ENCODE results near the gene ZNF687.

The ZNF687 gene

DNA sequence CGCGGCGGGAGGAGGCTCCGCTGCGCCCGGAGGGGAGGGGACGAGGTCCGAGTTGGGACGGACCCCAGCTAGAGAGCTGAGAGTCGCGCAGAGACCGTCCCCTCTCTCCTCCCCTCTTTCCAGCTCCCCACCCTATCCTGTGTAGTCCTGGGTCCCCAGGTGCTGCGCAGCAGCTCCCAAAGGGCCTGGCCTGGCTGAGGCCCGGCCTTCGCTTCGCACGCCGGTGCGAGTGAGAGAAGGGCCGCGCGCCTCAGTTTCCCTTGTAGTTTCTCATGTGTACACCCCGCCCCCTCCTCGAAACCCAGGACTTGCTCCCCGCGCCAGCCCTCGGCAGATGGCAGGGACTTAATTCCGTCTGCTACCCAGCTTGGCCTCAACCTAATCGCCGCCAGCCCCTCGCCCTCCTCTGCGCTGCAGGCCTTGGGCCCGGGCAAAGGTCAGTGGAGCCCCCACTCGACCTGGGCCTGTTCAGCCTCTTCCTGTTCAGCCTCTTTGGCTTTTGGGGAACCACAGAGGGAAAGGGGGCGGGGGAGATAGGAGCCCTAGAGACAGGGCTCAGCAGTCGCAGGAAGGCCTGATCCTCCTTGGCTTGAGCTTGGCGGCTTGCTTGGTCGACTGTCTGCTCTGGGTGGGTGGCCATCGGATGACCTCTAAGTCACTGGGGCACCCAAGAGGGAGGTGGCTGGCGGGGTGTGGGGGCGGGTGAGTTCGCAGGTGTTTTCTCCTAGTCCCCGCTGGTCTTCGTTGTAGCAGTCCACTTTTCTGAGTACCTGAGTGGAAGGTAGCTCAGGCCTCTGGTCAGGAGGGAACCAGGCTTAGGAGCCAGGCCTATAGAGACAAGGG is 1.0 kb downstream of the ZNF687 start:
- DNase-seq = peak; percentile 26 to 37

DNA sequence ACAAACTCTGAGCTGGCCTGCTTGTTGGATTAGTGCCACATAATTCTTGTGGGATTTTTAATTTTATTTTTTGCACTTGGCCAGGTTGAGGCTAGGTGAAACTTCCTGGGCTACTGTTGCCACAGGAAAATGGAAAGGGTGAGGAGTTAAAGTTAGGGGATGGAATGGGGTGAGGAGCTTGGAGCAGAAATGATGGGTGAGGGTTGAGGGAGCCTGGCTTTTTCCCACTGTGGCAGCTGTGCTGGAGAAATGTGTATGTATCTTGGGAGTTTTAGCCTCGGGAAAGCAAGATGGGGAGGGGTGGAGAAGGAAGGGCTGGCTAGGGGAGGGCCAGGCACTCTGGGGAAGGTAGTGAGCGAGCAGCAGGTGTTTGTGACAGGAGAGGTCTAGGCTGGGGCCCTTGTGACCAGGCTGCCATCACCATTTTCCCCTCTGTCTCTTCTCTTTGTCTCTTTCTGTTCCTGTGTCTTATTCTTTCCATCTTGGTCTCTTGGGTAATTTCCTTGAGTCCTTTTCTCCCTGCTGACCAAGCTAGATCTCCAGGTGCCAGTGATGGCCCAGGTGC is 2.0 kb downstream of the ZNF687 start:
- DNase-seq = no peak

DNA sequence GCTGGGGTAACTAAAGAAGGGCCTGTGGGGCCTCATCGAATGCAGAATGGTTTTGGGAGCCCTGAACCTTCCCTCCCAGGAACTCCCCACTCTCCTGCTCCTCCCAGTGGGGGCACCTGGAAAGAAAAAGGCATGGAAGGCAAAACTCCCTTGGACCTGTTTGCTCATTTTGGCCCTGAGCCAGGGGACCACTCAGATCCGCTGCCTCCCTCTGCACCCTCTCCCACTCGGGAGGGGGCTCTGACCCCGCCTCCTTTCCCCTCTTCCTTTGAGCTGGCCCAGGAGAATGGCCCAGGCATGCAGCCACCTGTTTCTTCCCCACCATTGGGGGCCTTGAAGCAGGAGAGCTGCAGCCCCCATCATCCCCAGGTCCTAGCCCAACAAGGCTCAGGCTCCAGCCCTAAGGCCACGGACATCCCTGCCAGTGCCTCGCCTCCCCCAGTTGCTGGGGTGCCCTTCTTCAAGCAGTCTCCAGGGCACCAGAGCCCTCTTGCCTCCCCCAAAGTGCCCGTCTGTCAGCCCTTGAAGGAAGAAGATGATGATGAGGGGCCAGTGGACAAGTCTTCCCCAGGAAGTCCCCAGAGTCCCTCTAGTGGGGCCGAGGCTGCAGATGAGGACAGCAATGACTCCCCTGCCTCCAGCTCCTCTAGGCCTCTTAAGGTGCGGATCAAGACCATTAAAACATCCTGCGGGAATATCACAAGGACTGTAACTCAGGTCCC is 4.7 kb downstream of the ZNF687 start:
- DNase-seq = no peak

DNA sequence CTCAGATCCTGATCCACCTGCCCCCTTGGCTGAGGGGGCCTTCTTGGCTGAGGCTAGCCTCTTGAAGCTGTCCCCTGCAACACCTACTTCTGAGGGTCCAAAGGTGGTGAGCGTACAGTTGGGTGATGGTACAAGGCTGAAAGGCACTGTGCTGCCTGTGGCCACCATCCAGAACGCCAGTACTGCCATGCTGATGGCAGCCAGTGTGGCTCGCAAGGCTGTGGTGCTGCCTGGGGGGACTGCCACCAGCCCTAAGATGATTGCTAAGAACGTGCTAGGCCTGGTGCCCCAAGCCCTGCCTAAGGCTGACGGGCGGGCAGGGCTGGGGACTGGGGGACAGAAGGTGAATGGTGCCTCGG is 5.2 kb downstream of the ZNF687 start:
- no peak for DNase-seq

DNA sequence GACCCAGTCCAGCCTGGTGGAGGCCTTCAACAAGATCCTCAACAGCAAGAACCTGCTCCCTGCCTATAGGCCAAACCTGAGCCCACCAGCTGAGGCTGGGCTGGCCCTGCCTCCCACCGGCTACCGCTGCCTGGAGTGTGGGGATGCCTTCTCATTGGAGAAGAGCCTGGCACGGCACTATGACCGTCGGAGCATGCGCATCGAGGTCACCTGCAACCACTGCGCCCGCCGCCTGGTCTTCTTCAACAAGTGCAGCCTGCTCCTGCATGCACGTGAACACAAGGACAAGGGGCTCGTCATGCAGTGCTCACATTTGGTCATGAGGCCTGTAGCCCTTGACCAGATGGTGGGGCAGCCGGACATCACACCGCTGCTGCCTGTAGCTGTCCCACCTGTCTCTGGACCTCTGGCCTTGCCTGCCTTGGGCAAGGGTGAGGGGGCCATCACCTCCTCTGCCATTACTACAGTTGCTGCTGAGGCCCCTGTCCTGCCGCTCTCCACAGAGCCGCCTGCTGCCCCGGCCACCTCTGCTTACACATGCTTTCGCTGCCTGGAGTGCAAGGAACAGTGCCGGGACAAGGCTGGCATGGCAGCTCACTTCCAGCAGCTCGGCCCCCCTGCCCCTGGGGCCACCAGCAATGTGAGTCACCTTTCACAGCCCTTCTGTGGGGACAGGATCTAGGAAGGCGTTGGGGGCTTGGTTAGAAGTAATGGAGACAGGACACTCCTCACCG is 5.8 kb downstream of the ZNF687 start:
- DNase-seq = no peak

DNA sequence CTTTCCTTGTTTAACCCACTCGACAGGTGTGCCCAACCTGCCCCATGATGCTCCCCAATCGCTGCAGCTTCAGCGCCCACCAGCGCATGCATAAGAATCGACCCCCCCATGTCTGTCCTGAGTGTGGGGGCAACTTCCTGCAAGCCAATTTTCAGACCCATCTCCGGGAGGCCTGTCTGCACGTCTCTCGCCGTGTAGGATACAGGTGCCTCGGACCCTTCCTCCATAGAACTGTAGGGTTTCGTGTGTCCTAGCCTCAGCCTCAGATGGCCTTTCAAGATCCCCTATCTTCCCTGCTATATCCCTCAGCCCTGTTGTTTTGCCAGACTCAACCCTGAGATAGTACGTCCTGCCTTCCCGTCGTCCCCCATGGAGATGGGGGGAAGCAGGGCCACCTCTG is 6.4 kb downstream of the ZNF687 start:
- no peak for DNase-seq

DNA sequence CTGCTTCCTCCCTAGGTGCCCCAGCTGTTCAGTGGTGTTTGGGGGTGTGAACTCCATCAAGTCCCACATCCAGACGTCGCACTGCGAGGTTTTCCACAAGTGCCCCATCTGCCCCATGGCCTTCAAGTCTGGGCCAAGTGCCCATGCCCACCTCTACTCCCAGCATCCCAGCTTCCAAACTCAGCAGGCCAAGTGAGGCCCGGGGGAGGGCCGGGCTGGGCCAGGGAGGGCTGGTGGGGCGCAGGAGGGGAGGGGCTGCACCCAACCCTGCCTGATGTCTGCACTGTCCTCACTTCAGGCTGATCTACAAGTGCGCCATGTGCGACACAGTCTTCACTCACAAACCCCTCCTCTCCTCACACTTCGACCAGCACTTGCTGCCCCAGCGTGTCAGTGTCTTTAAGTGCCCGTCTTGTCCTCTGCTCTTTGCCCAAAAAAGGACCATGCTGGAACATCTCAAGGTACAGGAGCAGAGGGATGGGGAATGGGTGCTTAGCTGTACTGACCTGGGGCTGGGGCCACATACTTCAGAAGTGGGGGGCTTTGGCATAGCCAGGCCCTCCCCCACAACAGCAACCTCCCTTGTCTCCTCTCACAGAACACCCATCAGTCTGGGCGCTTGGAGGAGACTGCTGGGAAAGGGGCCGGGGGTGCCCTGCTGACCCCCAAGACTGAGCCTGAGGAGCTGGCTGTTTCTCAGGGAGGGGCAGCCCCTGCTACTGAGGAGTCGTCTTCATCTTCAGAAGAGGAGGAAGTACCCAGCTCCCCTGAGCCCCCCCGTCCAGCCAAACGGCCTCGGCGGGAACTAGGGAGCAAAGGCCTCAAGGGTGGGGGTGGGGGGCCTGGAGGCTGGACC is 7.2 kb downstream of the ZNF687 start:
- DNase-seq = no peak

DNA sequence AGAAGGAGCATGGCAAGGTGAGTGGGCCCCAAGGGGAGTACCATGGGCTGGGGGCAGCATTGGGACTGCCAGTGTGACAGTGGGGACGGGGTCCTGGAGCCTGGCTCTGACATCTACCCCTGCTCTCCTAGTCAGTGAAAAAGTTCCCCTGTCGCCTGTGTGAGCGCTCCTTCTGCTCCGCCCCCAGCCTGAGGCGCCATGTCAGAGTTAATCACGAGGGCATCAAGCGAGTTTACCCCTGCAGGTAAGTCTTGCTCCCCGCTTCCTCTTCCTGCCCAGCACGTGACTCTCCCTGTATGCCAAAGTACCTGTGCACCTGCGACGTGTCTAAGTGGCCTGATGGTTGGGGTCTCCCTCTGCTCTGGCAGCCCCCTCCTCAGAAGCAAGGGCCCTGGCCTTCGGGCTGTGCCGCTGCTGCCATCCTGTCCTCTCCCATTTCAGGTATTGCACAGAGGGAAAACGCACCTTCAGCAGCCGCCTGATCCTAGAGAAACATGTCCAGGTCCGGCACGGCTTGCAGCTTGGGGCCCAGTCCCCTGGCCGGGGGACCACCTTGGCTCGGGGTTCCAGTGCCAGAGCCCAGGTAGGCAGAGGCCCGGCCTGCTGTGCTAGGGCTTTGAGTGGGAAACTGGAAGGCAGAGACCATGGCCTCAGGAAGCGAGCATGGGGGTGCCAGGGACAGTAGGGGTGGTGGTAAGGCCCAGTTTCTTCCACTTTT is 8.1 kb downstream of the ZNF687 start:
- DNase-seq = no peak

DNA sequence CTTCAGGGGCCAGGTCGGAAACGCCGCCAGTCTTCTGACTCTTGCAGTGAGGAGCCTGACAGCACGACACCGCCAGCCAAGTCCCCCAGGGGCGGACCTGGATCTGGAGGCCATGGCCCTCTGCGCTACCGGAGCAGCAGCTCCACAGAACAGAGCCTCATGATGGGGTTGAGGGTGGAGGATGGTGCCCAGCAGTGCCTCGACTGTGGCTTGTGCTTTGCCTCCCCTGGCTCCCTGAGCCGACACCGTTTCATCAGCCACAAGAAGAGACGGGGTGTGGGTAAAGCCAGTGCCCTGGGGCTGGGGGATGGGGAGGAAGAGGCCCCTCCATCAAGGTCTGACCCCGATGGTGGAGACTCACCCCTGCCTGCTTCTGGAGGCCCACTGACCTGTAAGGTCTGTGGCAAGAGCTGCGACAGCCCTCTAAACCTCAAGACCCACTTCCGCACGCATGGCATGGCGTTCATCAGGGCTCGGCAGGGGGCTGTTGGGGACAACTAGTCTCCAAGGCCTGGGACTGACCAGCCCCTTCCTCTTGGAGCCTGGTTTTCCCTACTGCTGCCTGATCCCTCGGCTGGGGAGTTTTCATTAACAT is 8.7 kb downstream of the ZNF687 start:
- DNase-seq = no peak

DNA sequence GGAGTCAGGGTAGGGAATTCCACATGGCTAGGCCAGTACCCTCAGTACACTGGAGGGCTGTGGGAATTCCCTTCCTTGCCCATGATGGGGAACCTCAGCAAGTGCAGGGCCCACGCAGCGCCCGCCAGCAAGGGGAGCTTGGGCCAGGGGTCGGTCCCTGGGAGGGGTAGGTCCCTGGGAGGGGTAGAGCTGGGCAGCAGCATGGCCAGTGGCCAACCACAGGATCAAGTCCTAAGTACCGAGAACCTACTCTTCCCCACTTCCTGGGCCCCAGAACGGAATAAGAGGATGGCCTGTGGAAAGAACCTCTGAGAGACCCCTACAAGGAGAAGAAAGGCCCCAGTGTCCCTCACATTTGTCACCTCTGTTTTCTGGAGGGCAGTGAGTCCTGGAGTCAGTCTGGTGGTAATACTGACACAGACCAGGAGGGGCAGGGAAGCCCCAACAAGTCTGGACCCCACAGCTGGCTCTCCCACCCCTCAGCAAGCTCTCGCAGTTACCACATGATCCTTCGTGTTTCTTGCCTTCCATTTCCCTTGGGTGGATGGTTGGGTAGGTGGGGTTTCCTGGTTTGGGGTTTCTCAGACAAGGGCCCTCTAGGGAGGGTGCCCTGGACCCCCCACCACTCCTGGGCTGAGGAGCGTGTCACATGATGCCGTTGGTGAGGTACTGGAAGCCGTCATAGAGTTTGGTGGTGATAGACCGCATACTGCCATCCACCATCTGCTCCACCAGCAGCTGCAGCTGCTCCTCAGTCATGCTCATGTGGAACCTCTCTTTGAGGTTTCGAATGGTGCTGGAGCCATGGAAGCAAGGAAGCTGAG is 10.3 kb downstream of the ZNF687 start:
- DNase-seq = no peak

DNA sequence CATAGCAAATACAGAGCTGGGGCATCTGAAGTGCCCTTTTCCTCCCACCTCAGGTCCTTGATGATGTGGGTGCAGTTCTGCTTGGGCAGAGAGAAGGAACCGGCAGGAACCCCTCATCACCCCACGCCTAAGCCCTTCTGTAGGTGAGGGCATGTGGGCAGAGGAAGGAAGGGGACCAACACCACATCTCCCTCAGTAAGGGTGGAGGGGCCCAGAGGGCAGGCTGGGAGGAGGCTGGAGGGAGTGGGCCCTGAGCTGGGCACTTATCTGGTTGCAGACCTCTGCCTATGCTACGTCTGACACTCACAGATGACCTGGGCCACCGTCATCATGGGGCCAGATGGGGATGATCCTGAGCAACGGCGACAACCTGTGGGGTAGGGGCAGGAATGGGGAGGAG is 11.0 kb downstream of the ZNF687 start:
- no peak for DNase-seq

DNA sequence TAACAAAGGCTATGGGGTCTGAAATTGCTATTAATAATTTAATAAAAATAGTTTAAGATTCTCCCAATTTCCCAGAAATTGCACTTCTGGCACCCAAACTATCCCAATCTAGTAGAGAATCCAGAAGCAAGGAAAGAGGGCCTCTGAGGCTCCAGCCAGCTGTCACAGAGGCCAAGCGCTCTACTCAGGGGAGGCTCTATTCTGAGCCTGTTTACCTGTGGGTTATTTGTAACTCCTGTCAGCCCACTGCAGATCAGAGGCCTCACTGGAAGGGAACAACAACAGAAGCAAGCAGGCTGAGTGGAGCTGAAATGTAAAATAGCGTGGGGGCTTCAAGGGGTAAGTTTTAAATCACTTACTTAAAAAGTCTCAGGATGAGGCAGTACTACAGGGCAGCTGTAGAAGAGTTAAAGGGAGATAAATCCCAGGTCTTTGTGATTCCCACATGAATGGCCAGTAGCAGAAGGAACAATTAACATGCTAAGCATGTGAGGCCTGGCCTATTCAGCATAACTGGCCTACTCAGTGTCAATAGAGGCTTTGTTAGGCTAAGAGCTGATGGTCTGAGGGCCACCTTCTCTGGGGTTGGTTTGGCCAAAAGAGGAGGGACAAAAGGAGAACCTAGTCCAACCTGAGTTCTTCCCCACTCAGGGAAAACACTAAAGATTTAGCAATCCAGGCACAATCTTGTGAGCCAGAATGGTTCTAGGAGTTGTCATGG is 12.8 kb downstream of the ZNF687 start:
- DNase-seq = no peak

DNA sequence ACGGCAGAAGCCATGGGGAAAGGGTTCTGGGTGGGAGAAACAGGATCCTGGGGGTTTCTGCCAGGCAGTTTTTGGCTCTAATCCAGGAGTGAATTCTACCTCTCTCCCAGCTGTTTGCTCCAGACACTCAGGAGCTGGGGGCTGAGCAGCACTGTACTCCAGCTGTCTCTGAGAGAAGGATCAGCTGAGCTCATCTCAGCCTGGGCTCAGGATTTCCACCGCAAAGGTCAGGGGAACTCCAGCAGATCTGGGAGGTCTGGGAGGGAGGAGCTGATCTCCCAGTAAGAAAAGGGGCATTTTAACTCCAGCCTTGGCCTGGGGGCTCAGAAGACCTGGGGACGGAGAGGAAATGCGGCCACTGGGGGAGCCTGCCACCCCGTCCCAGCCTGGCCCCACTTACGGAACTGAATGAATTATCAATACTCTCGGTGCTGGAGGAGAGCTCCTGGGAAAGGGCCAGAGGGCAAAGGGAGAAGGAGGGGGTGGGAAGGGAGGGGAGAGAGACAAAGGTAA is 27.8 kb downstream of the ZNF687 start:
- DNase-seq = no peak

DNA sequence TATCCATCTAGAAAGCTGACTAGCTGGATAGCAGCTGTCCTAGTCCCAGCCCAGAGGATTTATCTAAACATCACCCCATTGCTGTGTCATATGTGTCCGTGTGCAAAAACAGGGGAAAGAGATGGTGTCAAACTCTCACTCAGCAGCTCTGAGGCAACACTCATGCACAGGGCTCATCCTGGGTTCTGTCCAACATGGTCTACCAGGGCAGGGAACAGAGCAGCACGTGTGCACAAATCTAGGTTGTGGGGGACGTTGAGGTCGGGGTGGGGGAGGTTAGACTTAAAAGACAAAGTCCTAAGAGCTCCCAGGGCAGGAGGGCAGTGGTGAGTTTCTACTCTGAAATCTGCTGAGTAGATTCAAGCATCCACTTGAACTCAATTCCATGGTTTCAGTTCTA is 28.9 kb downstream of the ZNF687 start:
- DNase-seq = no peak

DNA sequence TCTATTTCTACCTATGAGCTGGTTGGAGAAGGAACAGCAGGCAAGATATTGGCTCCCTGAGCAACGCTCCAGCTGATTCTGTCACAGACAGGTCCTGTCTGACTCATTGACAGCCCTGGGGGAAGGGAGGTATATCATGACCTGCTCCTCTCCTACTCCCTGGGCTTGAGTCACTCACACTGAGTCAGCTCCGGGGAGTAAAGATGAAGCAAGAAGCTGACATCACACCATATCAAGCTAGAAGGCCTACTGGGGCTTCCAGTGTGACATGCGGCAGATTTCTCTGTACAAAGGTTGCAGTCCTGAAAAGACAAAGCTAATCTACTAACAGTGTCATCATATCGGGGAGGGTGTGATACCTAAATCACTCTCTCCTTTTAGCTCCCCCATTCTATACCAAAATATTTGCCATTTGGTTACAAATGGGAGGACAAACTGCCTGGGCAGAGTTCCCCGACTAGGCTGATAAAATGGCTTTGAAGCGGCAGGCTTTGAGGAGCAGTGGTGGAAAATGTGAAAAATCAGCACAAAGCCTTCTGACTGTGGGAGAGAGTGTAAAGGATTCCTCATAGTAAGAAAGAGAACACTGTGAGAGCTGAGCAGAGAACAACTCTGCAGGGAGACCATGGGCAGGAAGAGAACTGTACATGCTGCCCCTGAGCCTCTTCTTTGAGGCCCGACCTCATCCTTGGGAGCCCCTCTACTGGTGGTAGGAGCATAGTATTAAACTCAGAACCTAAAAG is 29.7 kb downstream of the ZNF687 start:
- DNase-seq = peak; percentile 77 to 88

DNA sequence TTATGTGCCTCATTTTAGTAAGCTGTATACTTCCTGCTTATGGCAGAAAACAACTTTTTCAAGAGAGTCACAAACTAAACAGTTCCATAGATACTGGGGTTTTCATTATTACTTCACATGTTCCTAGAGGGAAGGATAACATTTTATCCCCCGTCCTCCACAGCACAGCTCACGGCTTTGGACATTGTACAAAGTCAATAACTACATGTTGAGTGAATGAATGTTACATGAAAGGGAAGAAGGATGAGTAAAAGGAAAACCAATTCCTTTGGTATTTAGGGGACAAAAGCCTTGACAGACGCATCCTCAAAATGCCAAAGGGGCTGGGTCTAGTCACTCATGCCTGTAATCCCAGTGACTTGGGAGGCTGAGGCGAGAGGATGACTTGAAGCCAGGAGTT is 30.3 kb downstream of the ZNF687 start:
- DNase-seq = no peak

DNA sequence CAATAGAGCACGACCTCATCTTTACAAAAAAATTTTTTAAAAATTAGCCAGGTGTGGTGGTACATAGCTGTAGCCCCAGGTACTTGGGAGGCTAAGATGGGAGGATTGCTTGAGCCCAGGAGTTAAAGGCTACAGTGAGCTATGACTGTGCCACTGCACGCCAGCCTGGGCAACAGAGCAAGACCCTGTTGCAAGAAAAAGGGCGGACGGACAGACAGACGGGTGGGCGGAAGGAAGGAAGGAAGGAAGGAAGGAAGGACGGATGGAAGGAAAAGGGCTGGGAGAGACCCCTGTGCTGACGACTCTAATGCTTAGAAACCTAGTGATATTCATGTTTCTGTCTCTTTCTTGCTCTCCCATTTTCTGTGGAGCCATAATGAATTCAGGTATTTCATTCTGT is 30.7 kb downstream of the ZNF687 start:
- DNase-seq = no peak

DNA sequence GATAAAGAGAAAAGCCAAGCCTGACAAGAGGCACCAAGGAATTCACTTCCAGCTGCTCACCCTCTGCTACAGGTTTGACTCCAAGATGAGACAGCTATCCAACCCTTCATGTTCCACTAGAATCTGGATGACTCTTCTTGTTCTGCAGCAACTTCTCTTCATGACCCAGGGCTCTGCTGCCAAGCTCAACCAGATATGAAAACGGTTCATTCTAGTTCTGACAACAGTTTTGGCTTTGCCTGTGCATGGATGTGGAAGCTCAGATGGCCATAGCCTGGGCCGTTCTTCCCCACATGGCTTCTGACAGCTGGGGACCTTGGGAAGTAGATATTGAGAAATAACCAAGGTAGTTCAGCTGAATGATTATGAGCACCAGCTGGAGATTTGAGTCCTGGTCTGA is 31.4 kb downstream of the ZNF687 start:
- DNase-seq = no peak

Data from stimulated activated CD4-positive, alpha-beta T cell treated with anti-CD3 and anti-CD28 coated beads, Interleukin-2, amount 100 ng/mL, for 24 hours (primary cell).